NCI-H1436 (cell line): ENCODE results near the gene MGLL.
"Not testable (repeated sequence)": the region's sequence is repeated elsewhere in the genome, so short reads cannot be mapped to it uniquely, and the experiment has no call there.

Source experiments
- DNase-seq: peaks from one replicate; lab custom pipeline; 2025; lab: John Stamatoyannopoulos, UW

The MGLL gene

DNA sequence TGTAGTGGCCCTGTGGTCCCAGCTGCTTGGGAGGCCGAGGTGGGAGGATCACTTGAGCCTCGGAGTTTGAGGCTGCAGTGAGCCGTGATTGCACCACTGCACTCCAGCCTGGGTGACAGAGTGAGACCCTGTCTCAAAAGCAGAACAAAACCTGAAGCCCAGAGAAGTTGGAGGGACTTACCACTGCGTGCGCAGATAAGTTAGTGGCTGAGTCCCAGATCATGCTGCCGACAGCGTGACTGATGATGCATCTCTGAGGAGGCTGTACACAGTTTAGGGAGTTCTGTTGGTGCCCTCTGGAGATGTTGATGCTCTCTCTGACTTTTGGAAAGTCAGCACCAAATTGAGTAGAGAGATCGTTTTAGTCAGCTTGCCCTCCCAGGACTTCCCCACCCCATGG lies 165.4 kb downstream of the MGLL start:
- DNase-seq, result no peak

DNA sequence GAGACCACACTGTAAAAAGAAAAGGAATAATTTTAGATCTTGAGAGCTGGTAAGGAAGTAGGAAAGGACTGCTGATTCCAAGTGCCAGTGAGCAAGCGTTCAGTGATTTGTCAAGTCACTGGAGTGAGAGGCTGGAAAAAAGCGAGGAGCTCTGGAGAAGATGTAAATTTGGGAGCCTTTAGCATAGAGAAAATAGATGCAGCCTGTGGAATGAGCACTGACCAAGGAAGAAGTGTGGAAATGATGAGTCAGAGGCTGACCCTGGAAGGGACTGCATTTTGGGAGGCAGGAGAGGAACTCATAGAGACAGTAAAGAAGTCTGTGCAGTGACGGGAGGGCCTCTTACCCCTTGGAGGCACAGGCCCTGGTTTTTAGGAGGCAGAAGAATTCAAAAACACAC lies 166.7 kb downstream of the MGLL start:
- DNase-seq, result no peak

DNA sequence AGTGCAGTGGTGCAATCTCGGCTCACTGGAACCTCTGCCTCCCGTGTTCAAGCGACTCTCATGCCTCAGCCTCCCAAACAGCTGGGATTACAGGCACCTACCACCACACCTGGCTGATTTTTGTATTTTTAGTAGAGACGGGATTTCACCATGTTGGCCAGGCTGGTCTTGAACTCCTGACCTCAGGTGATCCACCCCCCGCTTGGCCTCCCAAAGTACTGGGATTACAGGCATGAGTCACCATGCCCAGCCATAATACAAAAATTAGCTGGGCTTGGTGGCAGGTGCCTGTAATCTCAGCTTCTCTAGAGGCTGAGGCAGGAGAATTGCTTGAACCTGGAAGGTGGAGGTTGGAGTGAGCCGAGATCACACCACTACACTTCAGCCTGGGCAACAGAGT lies 167.3 kb downstream of the MGLL start:
- DNase-seq, result not testable (repeated sequence)

DNA sequence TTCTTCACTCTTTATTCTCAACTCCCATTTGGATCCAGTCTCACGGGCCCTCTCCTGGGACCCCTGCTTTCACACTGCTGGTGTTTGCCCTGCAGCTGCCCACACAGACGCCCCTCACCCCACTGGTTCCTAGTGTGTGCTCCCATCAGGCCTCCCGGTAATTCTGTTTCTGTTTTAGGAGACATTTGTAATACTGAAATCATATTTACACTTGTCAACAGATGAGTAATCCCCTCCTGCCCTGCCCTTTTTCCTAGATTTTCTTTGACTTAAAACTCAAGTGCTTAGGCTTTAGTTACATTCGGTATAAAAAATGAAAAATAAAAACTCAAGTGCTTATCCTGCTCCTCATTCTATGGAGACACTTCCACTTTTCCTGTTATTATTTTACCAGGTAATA lies 167.9 kb downstream of the MGLL start:
- no peak for DNase-seq

DNA sequence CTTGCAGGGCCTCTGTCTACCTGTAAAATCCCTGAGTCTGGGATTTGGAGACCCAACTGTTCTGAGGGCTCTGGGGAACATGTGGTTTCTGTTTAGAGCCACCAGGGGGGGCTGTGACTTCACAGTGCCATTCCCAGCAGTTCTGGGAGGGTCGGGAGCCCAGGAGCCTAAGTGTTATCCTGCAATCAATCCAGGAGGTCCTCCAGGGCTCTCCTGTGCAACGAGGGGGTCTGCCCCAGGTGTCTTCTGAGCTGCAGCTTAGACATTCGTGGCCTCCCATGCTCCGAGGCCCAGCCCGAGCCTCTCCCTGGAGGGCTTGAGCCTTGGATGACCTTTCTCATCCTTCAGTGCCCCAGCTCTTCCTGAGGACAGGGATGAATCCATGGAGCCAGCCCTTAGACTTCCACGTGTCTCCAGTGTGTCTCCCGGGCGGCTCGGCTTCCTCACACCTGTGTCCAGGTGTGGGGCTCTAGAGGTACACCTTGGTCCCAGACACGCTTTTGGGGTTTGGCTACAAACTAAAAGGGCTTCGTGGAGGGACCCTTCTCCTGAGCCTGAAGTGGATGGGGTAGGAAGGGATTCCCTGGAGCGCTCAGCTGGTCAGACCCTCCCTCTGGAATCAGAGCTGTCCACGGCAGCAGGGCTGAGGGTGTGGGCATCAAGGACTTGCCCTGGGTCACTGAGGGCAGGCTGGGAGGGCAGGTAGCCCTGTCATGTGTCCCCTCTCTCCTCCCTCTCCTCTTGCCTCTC lies 169.9 kb downstream of the MGLL start:
- peak; percentile 45 for DNase-seq

DNA sequence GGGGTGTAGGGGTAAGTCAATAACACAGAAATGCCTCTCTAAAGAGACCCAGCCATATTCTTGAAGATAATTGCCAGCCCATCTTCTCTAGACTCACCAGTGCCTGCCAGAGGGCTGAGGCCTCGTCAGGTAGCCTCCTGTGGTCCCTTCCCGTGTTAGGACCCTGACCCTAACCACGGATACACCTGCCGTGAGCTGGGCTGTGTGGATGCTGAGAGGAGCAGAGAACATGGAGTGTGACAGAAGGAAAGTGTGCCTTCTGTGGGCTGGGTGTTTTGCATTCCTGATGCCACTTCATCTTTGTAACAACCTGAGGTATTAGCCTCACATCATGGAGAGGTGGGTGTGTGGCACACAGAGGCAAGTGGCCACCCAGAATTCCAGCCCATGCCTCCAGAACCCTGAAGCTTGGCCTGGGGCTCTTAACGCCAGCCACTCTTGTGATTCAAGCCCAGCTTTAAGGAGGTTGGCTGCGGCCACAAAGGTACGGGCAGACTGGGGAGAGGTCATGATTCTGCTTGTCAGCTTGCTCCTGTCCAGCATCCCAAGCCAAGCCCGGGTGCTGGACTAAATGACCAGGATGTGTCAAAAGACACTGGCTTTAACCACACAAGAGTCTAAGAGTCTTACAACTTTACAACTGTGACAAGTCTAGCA lies 170.7 kb downstream of the MGLL start:
- no peak for DNase-seq

DNA sequence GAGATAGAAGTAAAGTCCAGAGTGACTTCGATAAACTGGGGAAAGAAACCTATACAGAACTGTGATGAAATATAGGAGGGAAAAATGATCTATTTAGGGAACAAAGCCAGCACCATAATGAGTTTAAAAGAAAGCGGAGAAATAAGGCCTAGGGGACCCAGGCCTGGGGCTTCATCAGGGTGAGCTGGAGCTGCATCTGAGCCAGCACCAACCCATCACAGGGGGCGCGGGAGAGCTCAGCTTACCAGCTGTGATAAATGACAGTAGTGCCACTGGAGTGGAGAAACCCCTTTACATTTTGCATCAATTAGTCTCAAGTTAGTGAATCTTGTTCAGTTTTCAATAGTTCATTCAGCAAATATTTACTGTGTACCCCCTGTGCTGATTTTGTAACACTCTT lies 172.1 kb downstream of the MGLL start:
- DNase-seq, result no peak

DNA sequence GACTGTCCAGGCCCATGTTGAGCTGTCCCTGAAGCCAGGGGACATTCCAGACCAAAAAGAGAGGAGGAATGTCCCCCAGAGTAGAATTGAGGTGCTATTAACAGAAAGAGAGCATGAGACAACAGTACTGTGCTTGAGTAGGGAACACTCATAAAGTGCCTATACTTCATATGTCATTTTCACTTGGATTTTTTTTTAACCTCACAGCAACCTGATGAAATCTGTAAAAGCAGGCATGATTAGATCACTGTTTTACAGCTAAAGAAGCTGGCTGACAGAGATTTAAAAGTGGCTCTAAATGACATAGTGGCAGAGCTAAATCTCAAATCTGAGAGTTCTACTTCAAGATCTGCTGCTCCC lies 174.5 kb downstream of the MGLL start:
- DNase-seq, result no peak

DNA sequence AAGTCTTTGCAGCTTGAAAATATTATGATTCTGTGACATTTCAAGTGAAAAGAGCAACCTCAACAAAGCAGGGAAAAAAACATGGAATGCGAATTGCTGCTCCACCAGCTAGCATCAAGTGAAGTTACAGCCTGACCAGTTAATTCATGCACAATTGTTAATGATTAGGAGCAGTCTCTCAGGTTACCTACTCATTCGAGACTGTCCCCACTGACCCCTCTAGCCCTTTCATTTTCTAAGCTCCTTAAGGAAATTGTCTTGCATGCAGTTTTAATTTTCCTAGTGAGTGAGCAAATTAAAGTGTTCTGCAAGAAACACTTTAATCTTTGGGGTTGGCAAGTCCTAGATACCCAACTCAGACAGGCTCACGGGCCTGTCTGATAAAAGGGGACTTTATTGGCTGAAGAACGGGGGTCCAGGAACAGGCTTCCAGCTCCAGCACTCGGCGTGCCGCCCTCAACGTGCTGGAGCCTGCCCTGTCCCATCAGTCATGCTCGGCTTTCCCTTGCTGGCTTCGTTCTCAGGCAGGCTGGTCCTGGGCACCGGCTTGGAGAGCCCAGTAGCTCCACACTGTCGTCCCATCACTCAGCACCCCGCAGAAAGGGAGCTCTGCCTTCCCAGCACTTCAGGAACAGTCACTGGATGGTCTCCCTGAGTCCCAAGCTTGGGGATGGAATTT lies 175.0 kb downstream of the MGLL start:
- no peak for DNase-seq

DNA sequence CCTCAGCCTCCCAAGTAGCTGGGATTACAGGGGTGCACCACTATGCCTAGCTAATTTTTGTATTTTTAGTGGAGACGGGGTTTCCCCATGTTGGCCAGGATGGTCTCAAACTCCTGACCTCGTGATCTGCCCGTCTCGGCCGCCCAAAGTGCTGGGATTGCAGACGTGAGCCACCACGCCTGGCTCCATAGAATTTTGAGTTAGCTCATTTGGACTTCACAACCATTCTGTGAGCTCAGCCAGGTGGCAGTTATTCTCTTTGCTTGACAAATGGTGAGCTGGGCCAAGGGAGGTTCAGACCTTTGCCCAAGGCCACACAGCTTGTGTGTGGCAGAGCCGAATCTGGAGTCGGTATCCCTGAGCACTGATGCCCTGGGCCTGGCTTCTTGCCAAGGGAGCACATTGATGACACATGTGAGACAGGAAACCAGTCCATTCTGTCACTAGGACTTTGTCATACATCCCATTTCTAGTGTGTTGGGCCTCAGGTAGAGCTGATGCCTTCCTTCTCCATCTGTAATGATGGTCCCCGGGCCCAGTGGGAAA lies 175.7 kb downstream of the MGLL start:
- DNase-seq, result no peak

DNA sequence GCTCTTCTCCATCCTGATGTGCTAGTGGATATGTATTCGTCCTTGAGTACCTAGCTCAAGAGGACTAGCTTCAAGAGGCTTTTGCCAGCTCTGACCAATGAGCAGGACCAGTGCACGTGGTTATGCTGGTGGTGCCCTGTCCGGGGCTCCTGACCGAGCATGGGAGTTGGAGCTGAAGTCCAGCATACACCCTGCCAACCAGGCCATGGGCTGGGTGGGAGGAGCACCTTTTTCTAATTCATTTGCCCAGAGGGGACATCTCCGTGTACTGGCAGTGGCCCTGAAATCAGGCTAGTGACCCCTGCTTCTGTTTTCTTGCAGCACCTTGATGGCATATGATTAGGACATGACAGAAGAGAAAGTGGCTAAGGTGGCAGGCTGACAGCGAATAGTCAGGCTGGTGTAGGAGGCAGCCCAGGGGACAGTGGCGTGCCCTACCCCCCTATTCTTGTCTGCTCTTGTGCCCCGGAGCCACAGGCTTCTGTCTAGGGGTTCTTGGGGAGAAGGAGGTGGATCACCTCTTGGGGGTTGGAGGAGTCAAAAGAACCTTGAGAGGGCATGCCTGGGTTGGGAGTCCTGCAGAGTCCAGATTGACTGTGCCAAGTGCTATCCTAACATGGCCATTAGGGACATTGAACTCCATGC lies 176.8 kb downstream of the MGLL start:
- DNase-seq, result no peak

DNA sequence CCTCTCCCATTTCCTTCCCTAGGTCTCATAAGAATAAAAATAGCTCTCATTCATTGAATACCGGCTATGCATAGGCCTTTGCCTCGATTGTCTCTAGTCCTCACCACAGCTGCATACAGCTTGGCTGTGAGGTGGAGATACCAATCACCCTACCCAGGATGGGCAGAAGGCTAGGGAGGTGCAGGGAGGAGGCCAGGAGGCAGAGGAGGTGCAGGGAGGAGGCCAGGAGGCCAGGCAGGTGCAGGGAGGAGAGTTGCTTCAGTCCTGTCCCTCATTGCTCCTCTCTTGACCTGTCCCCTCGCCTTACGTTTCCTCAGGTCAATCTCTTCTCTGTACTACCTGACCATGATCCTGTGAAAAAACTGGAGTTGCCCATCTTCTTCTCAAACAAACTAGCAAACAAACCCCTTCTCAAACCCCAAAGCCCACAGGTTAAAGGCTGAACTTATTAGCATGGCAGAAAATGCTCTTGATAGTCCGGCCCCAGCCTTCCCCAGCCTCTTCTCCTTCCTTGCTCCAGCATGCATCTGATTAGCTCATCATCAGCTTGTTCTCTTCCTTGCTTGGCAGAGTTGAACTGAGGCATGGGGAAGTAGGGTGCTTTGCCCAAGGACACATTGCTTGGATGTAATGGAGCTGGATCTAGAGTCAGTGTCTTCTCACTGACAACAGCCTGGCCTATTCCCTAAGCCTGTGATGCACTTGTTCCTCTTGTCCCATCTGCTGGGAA lies 177.5 kb downstream of the MGLL start:
- no peak for DNase-seq

DNA sequence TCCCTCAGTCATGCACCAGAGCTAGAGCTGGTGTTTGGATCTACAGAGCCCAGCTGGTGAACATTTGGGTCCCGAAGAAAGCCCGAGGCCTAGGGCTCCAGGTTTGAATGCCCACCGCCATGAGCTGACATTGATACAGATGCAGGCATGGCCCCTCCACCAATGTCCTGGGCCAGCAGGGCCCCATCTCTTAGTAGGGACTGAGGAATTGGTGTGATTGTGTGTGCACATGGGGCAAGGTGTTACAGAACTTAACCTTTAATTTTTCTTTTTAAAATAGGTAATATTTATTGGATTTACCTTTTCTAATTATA lies 182.3 kb downstream of the MGLL start:
- DNase-seq, result no peak

DNA sequence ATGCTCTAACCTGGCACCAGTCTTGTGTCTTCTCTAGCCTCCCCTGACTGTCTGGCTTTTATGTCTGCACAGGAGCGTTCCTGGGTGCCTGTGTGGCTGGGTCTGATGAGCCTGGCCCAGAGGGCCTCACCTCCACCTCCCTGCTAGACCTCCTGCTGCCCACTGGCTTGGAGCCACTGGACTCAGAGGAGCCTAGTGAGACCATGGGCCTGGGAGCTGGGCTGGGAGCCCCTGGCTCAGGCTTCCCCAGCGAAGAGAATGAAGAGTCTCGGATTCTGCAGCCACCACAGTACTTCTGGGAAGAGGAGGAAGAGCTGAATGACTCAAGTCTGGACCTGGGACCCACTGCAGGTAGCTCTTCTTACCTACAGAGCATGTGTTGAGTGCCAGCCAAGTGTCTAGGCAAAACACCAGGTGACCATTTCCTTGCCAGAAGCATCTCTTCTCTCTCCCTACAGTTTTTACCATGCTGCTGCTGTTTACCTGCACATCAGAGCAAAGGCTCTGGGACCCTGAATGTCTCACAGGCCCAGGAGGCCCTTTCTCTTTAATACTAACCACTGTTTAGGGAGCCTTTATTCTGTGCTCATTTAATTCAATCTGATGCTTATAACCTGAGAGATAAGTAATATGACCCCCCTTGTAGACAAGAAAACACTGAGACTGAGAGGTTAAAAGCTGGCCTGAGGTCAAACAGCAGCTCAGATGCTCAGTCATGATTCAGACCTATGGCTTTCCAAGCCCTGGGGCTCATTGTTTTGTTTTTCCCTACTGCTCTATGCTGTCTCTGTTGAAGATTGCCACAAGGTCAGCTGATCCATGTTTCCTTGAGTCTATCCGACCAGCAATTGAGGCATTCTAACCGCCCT lies 182.9 kb downstream of the MGLL start:
- no peak for DNase-seq
